Mononuclear cell (primary cell): ENCODE measurements around the gene NSG1. TPM values are rescaled to one million over a fixed set of nuclear protein-coding genes. Genes with fewer than 3 reads are reported as not detected.
"Not testable (repeated sequence)": the region's sequence is repeated elsewhere in the genome, so short reads cannot be mapped to it uniquely, and the experiment has no call there.

Source experiments
- H3K27me3 ChIP-seq: 2 replicates; pipeline ENCODE4 v1.6.0; 2011; ENCODE audit warnings: low read length, control low read depth; ENCODE audit not compliant: insufficient read depth
- H3K4me1 ChIP-seq: 2 replicates; pipeline ENCODE4 v1.5.1; 2011; ENCODE audit warnings: mild to moderate bottlenecking, low read length, control low read depth; ENCODE audit not compliant: insufficient read depth
- H3K4me3 ChIP-seq: 2 replicates; pipeline ENCODE4 v1.5.1; 2011; ENCODE audit warnings: mild to moderate bottlenecking, low read length, moderate library complexity
- H3K9me3 ChIP-seq: 2 replicates; pipeline ENCODE4 v1.5.1; 2011; ENCODE audit warnings: low read depth, mild to moderate bottlenecking, control low read depth, low read length
- total RNA-seq: library from RNA; depleted of rRNA; stranded (reverse); fragments of >200 nt; gene quantifications from one replicate; pipeline ENCODE4 v1.2.3, GENCODE V29; 2012

NSG1 gene
- total RNA-seq, 1 donor = 3.7 TPM

DNA sequence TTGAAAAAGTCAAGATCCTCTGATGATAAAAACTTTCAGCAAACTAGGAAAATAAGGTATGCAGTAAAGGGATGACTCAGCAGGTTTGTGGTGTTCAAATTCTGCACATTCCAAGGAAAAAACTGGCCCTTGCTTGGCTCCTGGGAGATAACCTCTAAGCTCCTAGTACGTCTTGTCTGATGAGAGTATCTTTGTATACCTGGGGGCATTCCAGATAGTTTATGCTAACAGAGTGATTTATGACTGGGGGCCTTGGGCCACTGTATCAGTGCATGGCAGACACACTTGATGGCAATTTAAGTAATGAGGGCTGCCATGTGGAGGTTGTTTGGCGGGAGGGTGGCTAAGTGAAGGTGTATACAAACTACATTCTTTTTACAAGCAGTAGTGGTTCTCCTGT lies 56.9 kb downstream of the NSG1 start:
- H3K27me3 ChIP-seq = no peaks in the 10 kb centered on the region
- no peak overlapping the region for H3K4me3 ChIP-seq
- H3K4me1 ChIP-seq = no peaks in the 10 kb centered on the region
- H3K9me3 ChIP-seq = no peaks in the 10 kb centered on the region

DNA sequence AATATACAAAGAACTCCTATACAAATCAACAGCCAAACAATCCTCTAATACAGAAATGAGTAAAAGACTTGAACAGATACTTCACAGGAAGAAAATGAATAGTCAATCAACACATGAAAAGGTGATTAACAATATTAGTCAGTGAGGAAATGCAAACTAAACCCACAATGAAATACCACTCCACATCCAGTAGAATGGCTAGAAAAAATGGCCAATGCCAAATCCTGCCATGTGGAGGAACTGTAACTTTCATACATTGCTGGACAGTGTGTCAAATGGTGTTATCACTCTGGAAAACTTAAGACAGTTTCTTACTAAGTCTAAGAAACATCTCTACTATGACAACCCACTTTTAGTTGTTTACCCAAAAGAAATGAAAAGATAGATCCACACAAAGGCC lies 59.5 kb downstream of the NSG1 start:
- no peaks in the 10 kb centered on the region for H3K9me3 ChIP-seq
- no peak overlapping the region for H3K4me3 ChIP-seq
- no peaks in the 10 kb centered on the region for H3K27me3 ChIP-seq
- H3K4me1 ChIP-seq = no peaks in the 10 kb centered on the region

DNA sequence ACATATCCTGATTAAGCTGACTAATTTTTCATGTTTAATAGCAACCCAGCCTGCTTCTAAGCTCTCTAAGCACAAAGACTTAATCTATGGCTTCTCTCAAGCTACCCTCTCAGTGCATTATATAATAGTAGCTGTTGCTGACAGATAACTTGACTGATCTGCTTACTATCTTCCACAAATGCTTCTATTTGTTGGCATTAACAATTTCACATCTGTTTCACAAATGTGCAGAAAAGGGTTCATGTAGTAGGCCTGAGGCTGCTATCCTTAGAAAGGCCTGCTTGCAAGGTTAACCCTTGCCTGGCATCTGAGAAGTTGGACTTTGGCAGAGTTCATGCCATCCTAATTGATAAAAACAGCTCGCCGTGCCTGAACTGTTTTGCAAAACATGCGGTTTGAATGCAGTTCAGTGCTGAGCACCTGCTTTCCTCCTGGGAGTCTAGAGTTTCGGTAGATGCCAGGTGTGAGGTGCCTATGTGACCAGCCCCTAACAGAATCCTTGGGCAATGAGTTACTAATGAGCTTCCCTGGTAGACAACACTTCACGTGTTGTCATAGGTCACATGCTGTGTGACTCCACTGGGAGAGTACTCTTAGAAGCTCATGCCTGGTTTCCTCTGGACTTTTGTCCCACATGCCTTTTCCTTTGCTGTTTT lies 68.4 kb downstream of the NSG1 start:
- no peaks in the 10 kb centered on the region for H3K9me3 ChIP-seq
- H3K4me1 ChIP-seq = no peaks in the 10 kb centered on the region
- no peaks in the 10 kb centered on the region for H3K27me3 ChIP-seq
- no peak overlapping the region for H3K4me3 ChIP-seq

DNA sequence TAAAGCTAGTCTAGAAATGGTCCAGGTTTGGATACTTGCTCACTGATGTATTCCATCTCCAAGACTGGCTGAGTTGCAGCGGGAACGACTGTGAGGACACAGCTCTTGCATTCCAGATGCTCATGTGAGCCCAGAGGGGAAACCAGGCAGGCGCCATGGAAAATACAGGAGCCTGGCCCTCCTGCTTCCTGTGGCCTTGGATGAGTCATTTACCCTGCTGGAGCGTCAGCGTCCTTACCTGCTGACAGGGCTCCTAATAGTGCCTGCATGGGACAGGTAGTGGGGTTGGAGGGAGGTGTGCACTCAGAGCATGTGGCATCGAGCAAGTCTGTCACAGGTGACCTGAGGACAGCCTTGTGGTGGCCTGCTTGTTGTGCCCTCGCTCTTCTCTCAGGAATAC lies 69.4 kb downstream of the NSG1 start:
- Histone ChIP-seq H3K27me3 (no peaks in the 10 kb centered on the region), H3K4me1 (no peaks in the 10 kb centered on the region), H3K4me3 (no peak overlapping the region), H3K9me3 (no peaks in the 10 kb centered on the region)

DNA sequence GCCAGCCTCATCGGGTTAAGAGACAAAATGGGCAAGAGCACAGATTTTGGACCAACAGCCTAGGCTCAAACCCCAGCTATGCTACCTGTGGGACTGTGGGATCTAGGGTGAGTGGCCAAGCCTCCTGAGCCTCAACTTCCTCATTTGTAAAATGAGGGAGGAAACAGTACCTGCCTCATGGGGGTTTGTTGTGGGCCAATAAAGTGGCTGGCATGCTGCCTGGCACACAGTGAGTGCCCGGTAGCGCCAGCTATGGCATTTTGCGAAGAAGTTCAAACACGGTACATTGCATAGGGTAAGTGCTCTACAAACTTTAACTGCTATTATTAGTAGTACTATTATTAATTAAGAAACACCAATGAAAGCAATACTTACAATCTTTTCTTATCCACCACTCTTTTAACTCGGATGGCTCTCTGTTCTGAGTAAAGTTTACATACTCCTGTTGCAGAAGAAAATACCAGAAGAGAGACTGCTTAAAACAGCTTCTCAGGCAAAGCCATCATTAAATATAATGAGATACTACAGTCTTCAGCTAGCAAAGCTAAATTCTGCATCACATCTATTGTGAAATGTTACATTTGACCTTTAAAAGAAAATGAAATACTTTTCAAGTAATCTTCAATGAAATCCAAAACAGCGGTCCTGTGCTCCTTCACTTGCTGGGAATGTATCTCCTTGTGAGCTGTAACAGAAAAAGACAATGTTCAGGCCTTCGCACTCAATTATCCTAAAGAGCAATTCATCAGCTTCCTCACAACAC lies 70.1 kb downstream of the NSG1 start:
- Histone ChIP-seq H3K9me3 (no peaks in the 10 kb centered on the region), H3K4me3 (no peak overlapping the region), H3K4me1 (no peaks in the 10 kb centered on the region), H3K27me3 (no peaks in the 10 kb centered on the region)

DNA sequence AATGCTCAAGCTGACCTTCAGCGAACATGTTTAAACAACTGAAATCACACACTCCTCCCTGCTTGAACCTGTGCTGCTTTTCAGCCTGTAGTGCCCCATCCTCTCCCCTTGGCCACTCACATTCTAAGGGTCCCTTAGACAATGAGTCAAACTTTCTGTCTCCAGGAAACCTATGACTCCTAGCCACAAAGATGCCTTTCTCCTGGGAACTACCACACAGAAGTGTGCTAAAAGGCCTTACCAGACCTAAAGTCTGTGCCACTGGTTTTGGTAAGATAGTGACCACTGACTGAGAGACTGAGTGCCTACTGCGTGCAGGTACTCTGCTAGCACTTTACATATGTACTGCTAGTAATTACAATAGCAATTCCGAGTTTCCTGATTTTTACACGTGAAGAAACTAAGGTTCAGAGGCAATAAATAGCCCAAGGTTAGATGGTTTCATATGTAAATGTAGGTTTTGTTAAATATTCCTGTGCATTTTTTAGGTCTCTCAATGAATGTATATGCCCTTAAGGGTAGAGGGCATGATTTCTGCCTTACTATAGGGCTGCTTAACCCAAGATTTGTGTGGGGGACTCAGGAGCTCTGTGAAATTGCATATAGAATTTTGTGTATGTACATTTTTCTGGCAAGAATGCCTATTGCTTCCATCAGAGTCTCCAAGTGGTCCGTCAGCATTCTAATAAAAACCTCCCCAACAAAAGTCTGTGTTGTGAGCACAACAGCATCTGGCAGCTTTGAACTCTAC lies 71.1 kb downstream of the NSG1 start:
- Histone ChIP-seq H3K27me3 (no peaks in the 10 kb centered on the region), H3K9me3 (no peaks in the 10 kb centered on the region), H3K4me3 (no peak overlapping the region), H3K4me1 (no peaks in the 10 kb centered on the region)

DNA sequence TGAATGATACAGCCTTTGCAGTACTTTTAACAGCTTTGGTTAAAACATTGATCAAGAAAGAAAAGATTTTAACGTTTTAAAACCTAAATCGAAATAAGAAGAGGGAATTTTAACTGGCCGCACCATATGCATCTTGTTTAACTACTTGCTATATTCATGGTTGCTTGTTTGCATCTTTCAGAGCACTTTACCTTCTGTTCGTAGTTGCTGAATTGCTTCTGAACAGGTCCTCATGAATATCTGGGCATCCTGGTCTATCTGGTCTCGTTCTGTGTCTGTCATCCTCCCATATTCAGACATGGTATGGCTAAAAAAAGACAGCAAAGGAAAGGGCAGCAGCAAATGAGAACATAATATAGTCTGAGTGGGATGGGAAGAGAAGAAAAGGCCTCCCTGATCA lies 72.3 kb downstream of the NSG1 start:
- H3K4me3 ChIP-seq = no peak overlapping the region
- H3K27me3 ChIP-seq = no peaks in the 10 kb centered on the region
- no peaks in the 10 kb centered on the region for H3K4me1 ChIP-seq
- H3K9me3 ChIP-seq = no peaks in the 10 kb centered on the region

DNA sequence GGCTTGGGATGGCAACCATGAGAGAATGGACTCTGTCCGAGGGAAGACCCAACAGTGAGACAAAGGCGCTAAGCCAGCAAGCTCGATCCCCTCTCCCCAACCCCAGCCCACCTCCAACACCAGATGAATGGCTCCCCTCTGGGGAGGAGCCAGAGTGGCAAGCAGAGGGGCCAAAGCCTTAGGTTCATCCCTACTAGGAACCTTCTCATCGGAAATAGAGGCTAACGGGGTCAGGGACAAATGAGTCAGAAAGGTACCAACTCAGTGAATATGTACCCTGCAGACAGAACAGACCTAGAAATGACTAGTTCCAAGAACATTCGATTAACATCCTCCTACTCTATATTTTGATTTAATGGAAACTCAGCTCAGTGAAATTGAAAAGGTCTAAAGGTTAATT lies 73.9 kb downstream of the NSG1 start:
- no peaks in the 10 kb centered on the region for H3K9me3 ChIP-seq
- no peaks in the 10 kb centered on the region for H3K4me1 ChIP-seq
- no peaks in the 10 kb centered on the region for H3K27me3 ChIP-seq
- no peak overlapping the region for H3K4me3 ChIP-seq

DNA sequence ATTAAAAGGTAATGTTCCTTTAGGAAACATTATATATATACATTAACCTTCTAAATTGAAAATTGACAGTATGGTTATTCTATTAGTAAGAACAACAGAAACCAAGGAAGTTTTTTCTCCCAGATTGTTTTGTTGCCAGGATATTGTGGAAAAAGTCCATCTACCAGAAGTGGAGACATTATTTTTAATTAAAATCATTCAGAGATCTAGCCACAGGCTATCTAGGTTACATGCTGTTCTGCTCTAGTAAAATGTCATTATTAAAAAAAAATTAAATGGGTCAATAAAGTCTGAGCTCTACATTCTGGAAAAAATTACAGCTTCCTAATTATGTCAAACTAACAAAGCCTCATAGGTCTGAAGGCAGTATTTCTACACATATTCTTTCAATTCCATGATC lies 74.3 kb downstream of the NSG1 start:
- Histone ChIP-seq H3K4me3 (no peak overlapping the region), H3K4me1 (no peaks in the 10 kb centered on the region), H3K9me3 (no peaks in the 10 kb centered on the region), H3K27me3 (no peaks in the 10 kb centered on the region)

DNA sequence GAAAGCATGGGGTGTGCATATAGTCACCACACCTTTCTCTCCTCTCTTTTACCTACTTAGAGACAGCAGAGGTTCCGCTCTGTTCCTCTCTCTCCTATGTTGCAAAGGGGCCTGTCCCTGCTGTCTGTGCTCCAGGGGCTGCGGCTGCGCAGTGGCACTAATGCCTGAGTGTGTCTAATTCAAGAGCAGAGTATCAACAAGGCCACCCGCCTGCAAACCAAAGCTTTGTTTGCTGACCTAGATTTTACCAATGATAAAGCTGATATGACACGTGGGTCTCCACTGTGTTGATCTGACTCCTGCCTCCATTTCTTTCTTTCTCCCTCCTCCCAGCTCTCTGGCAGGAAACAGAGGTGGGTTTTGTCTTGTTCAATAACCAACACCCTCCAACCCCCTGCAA lies 74.9 kb downstream of the NSG1 start:
- no peaks in the 10 kb centered on the region for H3K9me3 ChIP-seq
- no peaks in the 10 kb centered on the region for H3K4me1 ChIP-seq
- H3K4me3 ChIP-seq = no peak overlapping the region
- H3K27me3 ChIP-seq = no peaks in the 10 kb centered on the region

DNA sequence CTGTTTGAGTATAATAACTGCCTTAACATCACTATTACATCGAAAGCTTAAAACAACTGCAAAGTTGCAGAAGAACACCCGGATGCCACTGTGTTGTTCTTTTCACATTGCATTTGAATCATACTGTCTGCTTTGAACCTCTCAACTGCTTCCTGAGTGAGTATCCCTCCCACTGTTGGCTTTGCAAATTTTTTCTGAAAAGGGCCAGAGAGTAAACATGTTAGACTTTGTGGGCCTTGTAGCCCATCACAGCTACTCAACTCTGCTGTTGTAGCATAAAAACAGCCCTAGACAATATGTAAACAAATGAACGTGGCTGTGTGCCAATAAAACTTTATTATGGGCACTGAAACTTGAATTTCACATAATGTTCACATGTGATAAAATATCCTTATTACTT lies 76.1 kb downstream of the NSG1 start:
- no peaks in the 10 kb centered on the region for H3K9me3 ChIP-seq
- H3K4me1 ChIP-seq = no peaks in the 10 kb centered on the region
- H3K27me3 ChIP-seq = no peaks in the 10 kb centered on the region
- H3K4me3 ChIP-seq = no peak overlapping the region

DNA sequence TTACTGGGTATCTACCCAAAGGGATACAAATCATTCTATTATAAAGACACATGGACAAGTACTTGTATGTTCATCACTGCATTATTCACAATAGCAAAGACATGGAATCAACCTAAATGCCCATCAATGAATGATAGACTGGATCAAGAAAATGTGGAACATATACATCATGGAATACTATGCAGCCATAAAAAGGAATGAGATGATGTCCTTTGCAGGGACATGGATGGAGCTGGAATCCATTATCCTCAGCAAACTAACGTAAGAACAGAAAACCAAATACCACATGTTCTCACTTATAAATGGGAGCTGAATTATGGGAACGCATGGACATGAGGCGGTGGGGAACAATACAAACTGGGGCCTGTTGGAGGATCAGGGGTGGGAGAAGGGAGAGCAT lies 78.3 kb downstream of the NSG1 start:
- H3K27me3 ChIP-seq, H3K4me1 ChIP-seq, H3K4me3 ChIP-seq, H3K9me3 ChIP-seq: not testable (repeated sequence)

Other genes starting within 250 kb of the NSG1 start
- not detected for gene OTOP1, start 160.2 kb upstream of the NSG1 start, total RNA-seq
- 12.2 TPM for gene TMEM128, start 138.9 kb upstream of the NSG1 start, total RNA-seq
- 10.1 TPM for gene LYAR, start 96.9 kb upstream of the NSG1 start, total RNA-seq
- gene ZBTB49, start 96.9 kb upstream of the NSG1 start, total RNA-seq = 19.1 TPM
- gene STX18, start 154.9 kb downstream of the NSG1 start, total RNA-seq = 22.0 TPM